ENCODE measurements around the gene FBXO34.

The FBXO34 gene

GRCh38 chr14:55267820-55268219 lies 3.4 kb upstream of the FBXO34 start:
- Histone ChIP-seq H3K9ac (ENCODE audit: low read length) (no peak overlapping the region), H3K27me3 (ENCODE audit: low read length) (no peaks in the 10 kb centered on the region), H3K79me2 (ENCODE audit: insufficient read depth, low read length) (peaks cover 12% of the 10 kb centered on the region), H2AFZ (ENCODE audit: low read depth, low read length, severe bottlenecking) (no peak overlapping the region), H3K9me3 (ENCODE audit: insufficient read depth, low read length) (no peaks in the 10 kb centered on the region), H3K4me2 (ENCODE audit: low read depth, low read length, poor library complexity, severe bottlenecking) (no peak overlapping the region), H4K20me1 (ENCODE audit: low read depth, low read length) (peaks cover 3% of the 10 kb centered on the region; the same call in 1 of the 2 replicates), H3K36me3 (ENCODE audit: low read length) (no peaks in the 10 kb centered on the region), H3K4me3 (ENCODE audit: insufficient read depth, low read length, poor library complexity, severe bottlenecking) (no peak overlapping the region), H3F3A (ENCODE audit: insufficient read depth) (no peaks in the 10 kb centered on the region), H3K9me2 (replicated peaks; ENCODE audit: insufficient read depth, low read length) (no peaks in the 10 kb centered on the region), H3K27ac (ENCODE audit: low read depth, low read length) (no peak overlapping the region)
- TF ChIP-seq EZH2phosphoT487 (conservative IDR thresholded peaks at IDR 0.05; ENCODE audit: low read length) (no peak), CTCF (IDR thresholded peaks at IDR 0.05; ENCODE audit: insufficient read depth, low read length, poor library complexity, severe bottlenecking) (no peak)

GRCh38 chr14:55271572-55272298 lies 514 bp downstream of the FBXO34 start:
- TF ChIP-seq CTCF (IDR thresholded peaks at IDR 0.05; ENCODE audit: insufficient read depth, low read length, poor library complexity, severe bottlenecking) (no peak), EZH2phosphoT487 (conservative IDR thresholded peaks at IDR 0.05; ENCODE audit: low read length) (no peak)
- Histone ChIP-seq H3K9me3 (ENCODE audit: insufficient read depth, low read length) (no peaks in the 10 kb centered on the region), H3K27ac (ENCODE audit: low read depth, low read length) (no peak overlapping the region), H2AFZ (ENCODE audit: low read depth, low read length, severe bottlenecking) (peak overlapping the region; percentile 17), H3K4me2 (ENCODE audit: low read depth, low read length, poor library complexity, severe bottlenecking) (peak overlapping the region; percentile 60), H3K9me2 (replicated peaks; ENCODE audit: insufficient read depth, low read length) (no peaks in the 10 kb centered on the region), H3F3A (ENCODE audit: insufficient read depth) (no peaks in the 10 kb centered on the region), H3K79me2 (ENCODE audit: insufficient read depth, low read length) (peaks cover 50% of the 10 kb centered on the region), H3K36me3 (ENCODE audit: low read length) (no peaks in the 10 kb centered on the region), H4K20me1 (ENCODE audit: low read depth, low read length) (peaks cover 9% of the 10 kb centered on the region; the same call in 1 of the 2 replicates), H3K27me3 (ENCODE audit: low read length) (no peaks in the 10 kb centered on the region), H3K4me3 (ENCODE audit: insufficient read depth, low read length, poor library complexity, severe bottlenecking) (peak overlapping the region; percentile 73), H3K9ac (ENCODE audit: low read length) (peak overlapping the region; percentile 88)

- no peaks in the 10 kb centered on the region for H3K9me2 ChIP-seq (replicated peaks; ENCODE audit: insufficient read depth, low read length)
- peaks cover 9% of the 10 kb centered on the region; the same call in 1 of the 2 replicates for H4K20me1 ChIP-seq (ENCODE audit: low read depth, low read length)
- H3K36me3 ChIP-seq (ENCODE audit: low read length) = no peaks in the 10 kb centered on the region
- H3K27ac ChIP-seq (ENCODE audit: low read depth, low read length) = no peak overlapping the region
- H3K27me3 ChIP-seq (ENCODE audit: low read length) = no peaks in the 10 kb centered on the region
- TF ChIP-seq EZH2phosphoT487 (conservative IDR thresholded peaks at IDR 0.05; ENCODE audit: low read length) = no peak
- TF ChIP-seq CTCF (IDR thresholded peaks at IDR 0.05; ENCODE audit: insufficient read depth, low read length, poor library complexity, severe bottlenecking) = no peak
- peak overlapping the region; percentile 17 for H2AFZ ChIP-seq (ENCODE audit: low read depth, low read length, severe bottlenecking)
- peak overlapping the region; percentile 60 for H3K4me2 ChIP-seq (ENCODE audit: low read depth, low read length, poor library complexity, severe bottlenecking)
- H3K4me3 ChIP-seq (ENCODE audit: insufficient read depth, low read length, poor library complexity, severe bottlenecking) = peak overlapping the region; percentile 73
- peaks cover 57% of the 10 kb centered on the region for H3K79me2 ChIP-seq (ENCODE audit: insufficient read depth, low read length)
- no peaks in the 10 kb centered on the region for H3K9me3 ChIP-seq (ENCODE audit: insufficient read depth, low read length)
- peak overlapping the region; percentile 88 for H3K9ac ChIP-seq (ENCODE audit: low read length)
- no peaks in the 10 kb centered on the region for H3F3A ChIP-seq (ENCODE audit: insufficient read depth)
These were observed 1.2 kb downstream of the FBXO34 start for GRCh38 chr14:55272387-55272786.
